Epithelial cell of alveolus of lung (primary cell): Measurements from ENCODE around the gene FAM3B. TPM values are rescaled to one million over a fixed set of nuclear protein-coding genes. Genes with fewer than 3 reads are reported as not detected.

Experiments used
- total RNA-seq: library from RNA; depleted of rRNA; stranded (reverse); fragments of >200 nt; gene quantifications from 2 replicates; pipeline ENCODE4 v1.2.1, GENCODE V29; 2015

The FAM3B gene, protein sequence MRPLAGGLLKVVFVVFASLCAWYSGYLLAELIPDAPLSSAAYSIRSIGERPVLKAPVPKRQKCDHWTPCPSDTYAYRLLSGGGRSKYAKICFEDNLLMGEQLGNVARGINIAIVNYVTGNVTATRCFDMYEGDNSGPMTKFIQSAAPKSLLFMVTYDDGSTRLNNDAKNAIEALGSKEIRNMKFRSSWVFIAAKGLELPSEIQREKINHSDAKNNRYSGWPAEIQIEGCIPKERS
- not detected in 2 replicates for total RNA-seq

GRCh38 chr21:41316200-41317062 is at the start of gene FAM3B:
Gene FAM3B (plus strand): TSS chr21:41316801. CDS start chr21:41316880, 79 bp downstream.

GRCh38 chr21:41361786-41362604 is 45.4 kb downstream of the FAM3B start, which contains the start of gene MX2:
Gene MX2 (plus strand): TSS chr21:41362027. CDS start chr21:41376907, 14,880 bp downstream.

Other genes starting within 250 kb of the FAM3B start
- gene BACE2, start 148.6 kb upstream of the FAM3B start, total RNA-seq = 27.2 and 41.8 TPM in 2 replicates
- gene MX2, start 45.2 kb downstream of the FAM3B start, total RNA-seq = 0.80 and 3.0 TPM in 2 replicates
- 3.3 and 30.3 TPM in 2 replicates for gene MX1, start 109.4 kb downstream of the FAM3B start, total RNA-seq
- gene TMPRSS2, start 191.4 kb downstream of the FAM3B start, total RNA-seq = 0.13 TPM in 1 of 2 replicates, not detected in the other